ENCODE data around the gene MAGI1. TPM values are rescaled to one million over a fixed set of nuclear protein-coding genes. Genes with fewer than 3 reads are reported as not detected.

MAGI1 gene
- total RNA-seq, 2 donors from 2014 or later, result 23.4 to 41.4 TPM

GRCh38 chr3:65508750-65509422, 529.8 kb downstream of the MAGI1 start:
- no peak overlapping the region for H3K4me3 ChIP-seq

GRCh38 chr3:65507437-65507836, 531.3 kb downstream of the MAGI1 start:
- Histone ChIP-seq H3K36me3 (no peaks in the 10 kb centered on the region), H3K4me3 (no peak overlapping the region), H3K27ac (no peak overlapping the region), H3K4me1 (no peaks in the 10 kb centered on the region), H3K9me3 (no peaks in the 10 kb centered on the region), H3K9ac (ENCODE audit: low read depth in 2 of 2, low read length in 2 of 2) (no peak overlapping the region), H3K27me3 (no peaks in the 10 kb centered on the region)
- no peak for TF ChIP-seq CTCF (IDR thresholded peaks at IDR 0.05)
- intact Hi-C loops (cut with DNase I), result no loop called here
- DNase-seq, result no peak

More at GRCh38 chr3:65508750-65509422, 529.8 kb downstream of the MAGI1 start:
- Histone ChIP-seq H3K36me3 (no peaks in the 10 kb centered on the region), H3K27me3 (no peaks in the 10 kb centered on the region), H3K9me3 (no peaks in the 10 kb centered on the region), H3K27ac (no peak overlapping the region), H3K4me1 (no peaks in the 10 kb centered on the region), H3K9ac (ENCODE audit: low read depth in 2 of 2, low read length in 2 of 2) (no peak overlapping the region)
- intact Hi-C loops (cut with DNase I), result no loop called here
- no peak for TF ChIP-seq CTCF (IDR thresholded peaks at IDR 0.05)
- DNase-seq, result no peak

- intact Hi-C loops (cut with DNase I), result no loop called here
Observed at GRCh38 chr3:65503776-65504175, 534.9 kb downstream of the MAGI1 start.

GRCh38 chr3:65502526-65502925, 536.2 kb downstream of the MAGI1 start:
- no peaks in the 10 kb centered on the region for H3K4me1 ChIP-seq
- no peaks in the 10 kb centered on the region for H3K27me3 ChIP-seq
- no peaks in the 10 kb centered on the region for H3K36me3 ChIP-seq
- no peak overlapping the region for H3K27ac ChIP-seq
- no peak overlapping the region for H3K9ac ChIP-seq (ENCODE audit: low read depth in 2 of 2, low read length in 2 of 2)
- no peak for TF ChIP-seq CTCF (IDR thresholded peaks at IDR 0.05)
- DNase-seq, result no peak
- no peak overlapping the region for H3K4me3 ChIP-seq
- no peaks in the 10 kb centered on the region for H3K9me3 ChIP-seq
- intact Hi-C loops (cut with DNase I), result no loop called here

More at GRCh38 chr3:65503776-65504175, 534.9 kb downstream of the MAGI1 start:
- Histone ChIP-seq H3K4me1 (no peaks in the 10 kb centered on the region), H3K27ac (no peak overlapping the region), H3K27me3 (no peaks in the 10 kb centered on the region), H3K9me3 (no peaks in the 10 kb centered on the region), H3K4me3 (no peak overlapping the region), H3K36me3 (no peaks in the 10 kb centered on the region), H3K9ac (ENCODE audit: low read depth in 2 of 2, low read length in 2 of 2) (no peak overlapping the region)
- no peak for DNase-seq
- TF ChIP-seq CTCF (IDR thresholded peaks at IDR 0.05), result no peak

GRCh38 chr3:65500398-65501306, 538.1 kb downstream of the MAGI1 start:
- DNase-seq, result no peak
- Histone ChIP-seq H3K4me1 (no peaks in the 10 kb centered on the region), H3K36me3 (no peaks in the 10 kb centered on the region), H3K27me3 (no peaks in the 10 kb centered on the region), H3K27ac (no peak overlapping the region), H3K4me3 (no peak overlapping the region), H3K9me3 (no peaks in the 10 kb centered on the region), H3K9ac (ENCODE audit: low read depth in 2 of 2, low read length in 2 of 2) (no peak overlapping the region)
- intact Hi-C loops (cut with DNase I), result no loop called here
- no peak for TF ChIP-seq CTCF (IDR thresholded peaks at IDR 0.05)

Data from colonic mucosa (tissue), 4 donors.